Ishikawa (cell line): Measurements from ENCODE around the gene LRRC8E.
A peak's percentile ranks its signal among the peaks of the same experiment; 100 is the strongest.

Experiments
- CEBPB ChIP-seq: IDR thresholded peaks from 2 replicates; pipeline ENCODE4 v1.6.1; 2012
- CREB1 ChIP-seq: IDR thresholded peaks from 2 replicates; pipeline ENCODE4 v1.6.1; 2012; ENCODE audit warnings: low read depth
- EGR1 ChIP-seq: IDR thresholded peaks from 2 replicates; pipeline ENCODE4 v1.6.1; 2012
- EP300 ChIP-seq: IDR thresholded peaks from 2 replicates; pipeline ENCODE4 v1.6.1; 2012; ENCODE audit warnings: borderline replicate concordance
- FOXM1 ChIP-seq: IDR thresholded peaks from 2 replicates; pipeline ENCODE4 v1.6.1; 2012; ENCODE audit warnings: low read depth, borderline replicate concordance
- MAX ChIP-seq: IDR thresholded peaks from 2 replicates; pipeline ENCODE4 v1.6.1; 2012
- NFIC ChIP-seq: IDR thresholded peaks from 2 replicates; pipeline ENCODE4 v1.6.1; 2012
- RAD21 ChIP-seq: IDR thresholded peaks from 2 replicates; pipeline ENCODE4 v1.6.1; 2012; ENCODE audit warnings: low read depth
- REST ChIP-seq: IDR thresholded peaks from 2 replicates; pipeline ENCODE4 v1.6.1; 2012; ENCODE audit warnings: low read depth, mild to moderate bottlenecking
- TAF1 ChIP-seq: IDR thresholded peaks from 2 replicates; pipeline ENCODE4 v1.6.1; 2012; ENCODE audit warnings: low read depth, mild to moderate bottlenecking
- TCF12 ChIP-seq: IDR thresholded peaks from 2 replicates; pipeline ENCODE4 v1.6.1; 2012; ENCODE audit warnings: low read depth
- TEAD4 ChIP-seq: IDR thresholded peaks from 2 replicates; pipeline ENCODE4 v1.6.1; 2012
- USF1 ChIP-seq: IDR thresholded peaks from 2 replicates; pipeline ENCODE4 v1.6.1; 2012
- YY1 ChIP-seq: IDR thresholded peaks from 2 replicates; pipeline ENCODE4 v1.6.1; 2012; ENCODE audit warnings: low read depth
- ZBTB7A ChIP-seq: IDR thresholded peaks from 2 replicates; pipeline ENCODE4 v1.6.1; 2012; ENCODE audit warnings: low read depth

Gene LRRC8E

GRCh38 chr19:7850000-7850813 lies 38.1 kb upstream of the LRRC8E start:
- TF ChIP-seq TEAD4 (peak; percentile 62), YY1 (no peak), MAX (no peak), RAD21 (no peak; the same call in 1 of the 2 replicates)

GRCh38 chr19:7850945-7851622 lies 37.2 kb upstream of the LRRC8E start:
- TF ChIP-seq REST = no peak
- TF ChIP-seq RAD21 = no peak

GRCh38 chr19:7851623-7852500 lies 36.4 kb upstream of the LRRC8E start:
- no peak for TF ChIP-seq EP300

GRCh38 chr19:7852851-7853769 lies 35.2 kb upstream of the LRRC8E start:
- TF ChIP-seq MAX (peak; percentile 62), YY1 (0 out of 2 replicates have a peak, but pooled peaks have one; percentile 19), RAD21 (peak; percentile 83), EGR1 (peak; percentile 88), TAF1 (no peak), FOXM1 (no peak), TCF12 (peak; percentile 68)

GRCh38 chr19:7853770-7854128 lies 34.6 kb upstream of the LRRC8E start:
- no peak for TF ChIP-seq EP300

- TF ChIP-seq ZBTB7A (no peak), USF1 (no peak), RAD21 (no peak), TCF12 (no peak), CEBPB (no peak), MAX (no peak), EGR1 (no peak), FOXM1 (no peak), NFIC (no peak), EP300 (no peak), REST (no peak), CREB1 (no peak), TEAD4 (no peak), YY1 (no peak), TAF1 (no peak)
Measured at GRCh38 chr19:7855426-7856108, 32.7 kb upstream of the LRRC8E start.
